A204.1 (cell line): ENCODE results near the gene WNT1.

ENCODE experiments used
- FAIRE-seq: peaks from 2 replicates; lab custom pipeline; 2012; peaks lifted over from hg19 to GRCh38; lab: Jason Lieb, UNC

WNT1 gene

DNA sequence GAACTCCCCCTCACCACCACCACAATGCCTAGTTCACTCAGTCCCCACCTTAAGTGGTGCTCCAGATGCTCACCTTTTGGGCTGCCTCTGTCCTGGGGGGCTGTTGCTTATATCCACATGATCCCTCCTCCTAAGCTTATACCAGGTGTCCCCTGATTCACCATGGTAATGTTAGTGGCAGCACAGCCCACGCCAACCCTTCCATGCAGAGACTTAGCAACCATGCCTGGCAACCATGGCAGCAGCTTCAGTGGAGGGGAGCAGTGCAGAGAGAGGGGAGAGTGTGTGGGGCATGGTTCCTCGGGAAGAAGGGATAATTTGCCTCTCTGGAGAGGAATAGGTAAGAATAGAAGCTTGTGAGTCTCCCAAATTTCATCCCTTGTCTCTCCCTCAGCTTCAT lies 22.2 kb downstream of the WNT1 start:
- no peak for FAIRE-seq

DNA sequence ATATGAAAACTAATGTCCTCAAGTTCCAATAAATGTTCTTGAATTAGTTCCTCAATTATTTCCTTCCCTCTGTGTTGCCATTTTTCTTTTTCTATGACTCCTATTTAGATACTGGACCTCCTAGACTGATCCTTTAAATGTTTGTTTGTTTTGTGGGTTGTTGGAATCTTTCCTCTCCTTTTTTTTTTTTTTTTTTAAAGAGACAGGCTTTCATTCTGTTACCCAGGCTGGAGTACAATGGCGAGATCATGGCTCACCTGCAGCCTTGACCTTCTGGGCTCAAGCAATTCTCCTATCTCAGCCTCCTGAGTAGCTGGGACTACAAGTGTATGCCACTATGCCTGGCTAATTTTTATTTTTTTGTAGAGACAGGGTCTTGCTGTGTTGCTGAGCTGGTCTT lies 30.8 kb downstream of the WNT1 start:
- no peak for FAIRE-seq

DNA sequence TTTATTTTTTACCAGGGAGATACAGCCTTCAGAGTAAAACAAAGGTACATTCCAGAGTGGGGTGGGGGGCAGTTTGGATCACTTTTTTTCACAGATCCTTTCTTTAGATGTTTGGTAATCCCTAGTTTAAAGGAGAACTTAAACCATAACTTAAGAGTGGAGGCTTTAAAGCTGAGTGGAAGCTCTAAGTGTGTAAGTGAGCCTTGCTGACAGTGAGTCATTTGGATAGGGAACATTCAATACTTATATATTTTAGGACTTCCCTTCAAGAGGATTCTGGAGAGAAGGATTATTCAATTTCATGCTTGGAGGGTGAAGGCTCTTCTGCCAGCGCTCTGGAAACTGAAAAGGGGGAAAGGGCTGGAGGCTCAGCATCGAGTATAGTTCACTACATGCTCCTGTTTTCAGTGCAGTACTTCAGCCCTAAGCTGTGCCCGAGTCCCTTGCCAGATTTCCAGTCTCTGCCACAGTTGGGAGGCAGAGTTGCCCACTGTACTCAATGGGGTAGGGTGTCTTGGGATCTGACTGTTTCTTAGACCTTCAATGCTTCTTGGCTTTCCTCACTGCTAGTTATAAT lies 32.1 kb downstream of the WNT1 start:
- FAIRE-seq: no peak

DNA sequence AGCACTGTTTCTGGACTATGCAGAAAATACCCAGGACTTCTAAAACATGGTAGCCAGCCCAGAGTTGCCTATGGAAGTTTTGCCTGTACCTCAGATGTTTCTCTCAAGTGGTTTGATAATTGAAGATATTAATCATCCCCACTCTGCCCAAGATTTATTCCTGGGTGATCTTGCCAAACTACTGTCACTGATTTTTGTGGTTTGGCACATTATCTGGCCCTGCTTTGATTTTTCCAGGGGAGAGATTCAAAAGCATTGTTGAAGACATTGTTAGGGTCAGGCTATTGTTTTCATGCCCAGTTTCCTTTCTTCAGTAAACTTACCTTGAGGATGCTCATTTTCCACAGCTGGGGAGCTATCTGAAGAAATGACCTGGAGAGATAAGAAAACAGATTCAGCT lies 34.6 kb downstream of the WNT1 start:
- no peak for FAIRE-seq

DNA sequence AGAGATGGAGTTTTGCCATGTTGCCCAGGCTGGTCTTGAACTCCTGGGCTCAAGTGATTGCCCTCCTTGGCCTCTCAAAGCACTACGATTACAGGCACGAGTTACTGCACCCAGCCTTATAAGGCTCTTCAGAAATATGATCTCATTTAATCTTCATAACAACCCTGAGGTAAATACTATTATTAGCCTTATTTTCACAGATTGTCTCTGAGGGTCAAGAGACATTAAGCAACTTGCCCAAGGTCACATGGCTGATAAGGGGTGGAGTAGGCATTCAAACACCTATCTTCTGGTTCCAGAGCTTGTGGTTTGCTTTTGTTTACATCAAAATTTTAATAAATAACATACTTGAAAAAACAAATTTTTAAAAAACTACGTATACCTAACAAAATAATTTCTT lies 35.3 kb downstream of the WNT1 start:
- no peak for FAIRE-seq

DNA sequence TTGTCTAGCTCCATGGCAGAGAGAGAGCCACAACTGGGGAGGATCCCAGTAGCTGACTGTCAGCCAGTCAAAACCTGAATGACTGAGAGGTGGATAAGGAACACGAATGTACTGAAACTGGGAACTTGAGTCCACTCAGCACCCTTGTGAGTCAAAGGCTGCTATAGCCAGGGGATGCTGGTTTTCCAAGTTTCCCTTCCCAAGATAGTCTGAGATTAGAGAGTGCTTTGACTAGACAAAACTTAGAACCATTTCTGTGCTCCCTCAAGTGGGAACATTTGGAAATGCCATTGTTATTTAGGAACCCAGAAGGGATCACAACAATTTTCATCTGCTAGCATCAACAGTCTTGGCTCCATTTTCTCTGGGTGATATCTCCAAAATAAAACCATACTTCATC lies 36.4 kb downstream of the WNT1 start:
- no peak for FAIRE-seq

DNA sequence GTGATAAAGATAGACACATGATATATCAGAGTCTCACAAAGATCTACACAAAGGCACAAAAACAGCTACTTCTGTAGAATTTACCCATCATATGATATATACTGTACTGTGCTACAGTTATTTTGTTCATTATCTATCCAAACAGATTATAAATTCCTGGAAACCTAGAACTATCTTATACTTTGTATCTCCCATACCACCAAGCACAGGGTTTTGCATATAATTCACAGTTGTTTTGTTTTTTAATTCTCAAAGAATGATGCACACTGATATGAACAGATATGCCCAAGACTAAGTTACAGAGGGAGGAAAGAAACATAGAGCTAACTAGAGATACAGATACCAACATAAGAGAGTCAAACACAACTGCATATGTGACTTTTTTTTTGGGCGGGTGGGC lies 37.1 kb downstream of the WNT1 start:
- FAIRE-seq: no peak

DNA sequence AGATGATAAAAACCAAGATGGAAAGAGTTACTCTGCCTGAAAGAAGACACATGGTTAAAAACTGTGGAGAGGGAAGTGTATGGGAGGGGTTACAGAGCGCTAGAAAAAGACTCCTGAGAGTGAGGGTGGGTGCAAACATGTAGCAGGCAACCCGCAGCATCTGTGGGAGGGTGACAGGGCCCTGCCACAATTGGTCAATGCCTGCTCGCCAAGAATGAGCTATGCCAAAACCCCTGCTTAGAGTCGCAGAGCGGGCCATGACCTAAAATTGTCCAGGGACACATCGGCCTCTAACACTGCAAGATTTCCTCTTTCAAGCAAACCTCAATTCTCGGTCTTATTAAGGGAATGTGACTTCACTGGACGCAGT lies 39.8 kb downstream of the WNT1 start:
- no peak for FAIRE-seq

DNA sequence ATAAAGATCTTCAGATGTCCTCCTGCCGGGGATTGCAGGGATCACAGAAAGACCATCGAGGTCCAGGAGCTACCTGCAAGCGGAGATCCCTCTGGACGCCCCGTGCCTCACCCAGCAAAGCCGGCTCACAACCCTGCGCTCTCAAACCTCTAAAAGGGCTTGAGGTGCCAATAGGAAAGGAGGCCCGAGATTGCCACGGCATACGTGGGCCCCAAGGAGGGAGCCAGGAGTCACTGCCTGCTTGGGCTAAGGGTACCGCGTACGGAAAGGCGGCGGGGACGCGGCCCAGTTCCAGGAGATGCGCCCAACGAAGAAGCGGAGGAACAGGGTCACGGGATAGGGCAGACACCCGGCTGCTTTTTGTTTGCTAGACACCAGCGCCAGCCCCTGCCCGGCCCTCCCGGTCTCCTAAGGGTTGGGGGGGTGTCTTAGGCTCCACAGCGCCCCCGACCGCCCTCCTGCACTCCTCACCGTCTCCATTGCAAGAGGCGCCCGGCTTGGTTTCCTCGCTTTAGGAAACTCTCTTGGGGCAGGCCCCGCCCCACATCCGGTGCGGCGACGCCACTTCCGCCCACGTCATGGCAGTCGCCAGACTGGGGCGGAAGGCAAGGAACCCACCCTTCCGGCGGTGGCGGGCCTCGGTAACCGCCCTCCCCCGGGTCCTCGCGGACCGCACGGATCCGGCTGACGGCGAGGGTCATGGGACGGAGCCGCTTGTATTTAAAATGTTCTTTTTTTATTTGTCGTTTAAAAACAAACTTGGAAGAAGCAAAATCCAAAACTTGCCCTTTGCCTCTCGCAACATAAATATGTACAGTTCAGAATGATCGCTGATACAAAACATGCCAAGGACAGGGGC lies 40.4 kb downstream of the WNT1 start, which contains the start of gene PRKAG1:
PRKAG1 (minus strand) TSS at position 516 of the 859 bp plus-strand sequence; CDS start at position 480, 36 bp downstream.
- peak; percentile 85 for FAIRE-seq

DNA sequence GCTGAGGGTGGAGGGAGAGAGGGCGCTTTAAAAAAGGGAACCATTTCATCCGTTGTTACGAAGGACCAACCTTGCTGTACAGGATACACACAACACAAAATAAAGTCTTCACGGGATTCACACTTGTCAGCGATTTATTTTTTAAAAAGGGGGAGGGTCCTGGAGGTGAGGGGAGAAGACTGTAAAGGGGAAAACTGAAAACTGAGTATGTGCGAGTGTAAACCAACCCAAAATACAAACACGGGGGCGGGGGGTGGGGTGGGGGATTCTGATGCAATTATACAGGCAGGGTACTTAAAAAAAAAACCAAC lies 41.0 kb downstream of the WNT1 start:
- FAIRE-seq: no peak

DNA sequence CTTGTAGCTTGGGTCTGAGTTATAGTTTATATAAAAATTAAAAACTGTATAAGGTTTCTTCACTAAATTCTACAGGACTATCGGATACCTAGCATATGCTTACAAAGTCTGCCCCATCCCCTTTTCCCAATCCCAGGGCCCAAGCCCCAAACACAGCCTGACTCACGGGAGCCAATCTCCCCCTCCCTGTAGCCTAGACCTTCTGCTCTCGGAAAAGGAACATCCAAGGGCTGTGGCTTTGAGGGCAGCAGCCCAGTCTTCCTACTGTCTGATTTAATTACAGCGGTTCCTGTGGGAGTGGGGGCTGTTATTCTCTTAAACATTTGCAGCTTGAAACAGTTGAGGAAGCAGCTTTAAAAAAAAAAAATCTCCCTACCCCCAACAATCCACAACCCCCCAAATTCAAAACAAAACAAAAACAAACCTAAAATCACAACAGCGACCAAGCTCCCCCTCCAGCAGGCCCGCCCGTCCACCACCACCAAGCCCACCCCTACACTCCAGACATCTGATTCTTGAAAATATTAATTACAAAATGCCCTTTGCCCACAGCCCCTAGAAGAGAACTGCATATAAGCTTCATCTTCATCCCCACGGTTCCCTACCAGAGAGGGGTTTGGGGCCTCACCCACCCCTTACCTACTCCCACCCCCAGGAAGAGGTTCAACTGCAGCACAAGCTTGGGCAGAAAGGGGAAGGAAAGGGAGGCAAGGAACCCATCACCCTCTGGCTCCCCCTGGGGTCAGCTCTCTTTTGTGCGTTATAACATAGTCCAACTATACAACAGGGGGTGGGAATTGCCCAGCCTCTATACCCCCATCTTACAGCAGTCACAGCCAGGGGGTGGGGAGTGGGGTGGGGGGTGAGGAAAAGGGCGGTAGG lies 41.6 kb downstream of the WNT1 start:
- no peak for FAIRE-seq

DNA sequence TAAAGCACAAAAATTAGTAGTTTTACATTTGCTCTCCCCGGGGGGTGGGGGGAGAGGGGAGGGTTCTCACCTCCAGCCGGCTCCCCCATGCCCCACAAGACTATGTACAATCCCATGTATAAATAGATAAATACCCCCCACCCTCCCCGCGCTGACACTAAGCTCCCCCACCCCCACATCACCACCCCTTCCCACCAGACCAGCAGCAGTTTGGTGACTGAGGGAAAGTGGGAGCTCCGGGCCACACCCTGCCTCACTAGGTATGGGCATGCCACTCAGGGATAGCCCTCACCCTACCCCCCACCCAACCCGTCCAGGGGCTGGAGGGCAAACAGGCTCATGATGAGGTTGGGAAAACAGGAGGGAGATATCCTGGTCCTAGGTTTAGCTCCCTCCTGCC lies 42.3 kb downstream of the WNT1 start:
- no peak for FAIRE-seq

DNA sequence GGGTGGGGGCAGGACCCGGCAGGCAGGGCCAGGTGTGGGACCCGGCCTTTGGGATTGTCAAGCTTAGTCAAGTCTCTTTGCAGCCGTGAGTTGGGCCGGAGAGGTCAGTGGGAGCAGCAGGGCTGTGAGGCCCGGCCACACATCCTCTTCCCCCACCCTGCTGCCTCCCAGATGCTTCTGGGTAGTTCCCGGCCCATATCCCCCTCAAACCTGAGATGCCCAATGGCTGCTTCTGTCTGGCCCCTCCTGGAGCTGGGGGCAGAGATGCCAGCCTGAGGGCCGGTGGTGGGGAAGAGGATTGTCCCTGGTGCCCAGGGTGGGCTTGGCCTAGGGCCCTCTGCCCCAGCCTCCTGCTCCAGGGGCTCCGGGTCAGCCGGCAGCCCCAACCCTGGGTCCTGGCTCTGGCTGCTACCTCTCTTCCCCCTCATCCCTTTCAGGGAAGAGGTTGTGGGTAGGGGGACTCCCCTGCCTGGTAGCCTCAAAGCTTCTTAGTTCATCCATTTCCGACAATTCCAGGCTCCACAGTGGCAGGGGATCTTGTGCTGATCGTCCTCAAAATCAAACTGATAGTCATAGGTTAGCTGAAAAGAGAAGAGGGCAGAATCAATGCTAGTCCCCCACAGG lies 43.3 kb downstream of the WNT1 start:
- FAIRE-seq: no peak

DNA sequence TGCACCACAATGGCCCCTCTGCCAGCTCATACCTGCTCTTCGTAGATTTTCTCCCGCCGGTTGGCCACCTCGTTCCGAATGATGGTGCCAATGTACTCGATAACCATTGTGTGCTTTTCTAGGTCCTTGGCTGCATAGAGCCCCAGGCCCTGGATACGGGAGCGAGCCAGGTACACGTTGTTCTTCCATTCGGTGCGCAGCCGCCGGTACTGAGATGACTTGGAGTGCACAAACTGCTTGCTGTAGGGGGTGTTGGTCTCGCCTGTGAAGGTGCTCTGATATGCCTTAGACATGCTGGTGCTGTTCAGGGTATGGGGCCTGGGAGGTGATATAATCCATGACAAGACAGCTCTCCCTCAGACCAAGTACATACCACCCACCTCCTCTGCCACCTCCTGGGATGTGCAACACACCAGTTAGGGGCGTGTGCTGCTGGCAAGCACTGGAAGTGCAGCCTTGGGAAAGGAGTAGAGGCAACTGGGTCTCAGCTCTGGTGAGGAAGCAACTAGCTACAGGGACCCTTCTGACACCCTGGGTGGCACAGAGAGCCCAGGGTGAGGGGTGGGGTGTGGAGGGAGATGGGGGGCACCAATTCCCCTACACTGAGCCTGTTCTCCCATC lies 44.5 kb downstream of the WNT1 start:
- no peak for FAIRE-seq

DNA sequence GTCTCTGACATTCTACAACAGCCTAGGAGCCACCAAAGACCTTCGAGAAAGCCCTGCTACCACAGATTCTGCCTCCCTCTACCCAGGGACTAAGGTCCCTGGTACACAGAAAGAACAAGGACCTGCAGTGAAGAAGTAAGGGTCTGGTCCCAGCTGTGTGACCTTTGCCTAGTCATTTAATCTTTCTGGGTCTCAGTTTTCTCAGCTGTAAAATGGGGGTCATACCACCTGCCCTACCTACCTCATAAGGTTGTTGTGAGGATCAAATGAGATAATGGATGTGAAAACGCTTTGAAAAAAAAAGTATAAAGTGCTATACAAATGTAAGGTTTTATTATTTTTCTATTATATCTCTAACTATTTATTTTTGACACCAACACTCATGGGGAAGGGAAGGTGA lies 45.7 kb downstream of the WNT1 start:
- FAIRE-seq: no peak

DNA sequence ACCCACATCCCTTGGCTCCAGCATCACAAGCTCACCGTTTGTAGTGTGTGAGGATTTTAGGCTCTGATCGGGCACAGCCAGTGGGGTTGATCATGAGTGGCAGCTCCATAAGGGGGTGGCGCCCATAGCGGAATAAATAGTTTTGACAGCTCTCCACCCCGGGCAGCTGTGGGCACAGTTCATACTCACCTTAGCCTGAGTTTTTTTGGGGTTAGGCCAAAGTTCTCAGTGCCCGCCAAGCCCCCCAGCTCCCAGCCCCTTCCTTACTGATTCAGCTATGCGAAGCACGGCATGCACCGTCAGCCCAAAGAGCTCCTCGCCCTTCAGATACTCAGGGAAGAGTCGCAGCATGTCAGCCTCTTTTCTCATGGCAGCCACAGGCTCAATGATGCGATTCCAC lies 46.4 kb downstream of the WNT1 start:
- FAIRE-seq: no peak

DNA sequence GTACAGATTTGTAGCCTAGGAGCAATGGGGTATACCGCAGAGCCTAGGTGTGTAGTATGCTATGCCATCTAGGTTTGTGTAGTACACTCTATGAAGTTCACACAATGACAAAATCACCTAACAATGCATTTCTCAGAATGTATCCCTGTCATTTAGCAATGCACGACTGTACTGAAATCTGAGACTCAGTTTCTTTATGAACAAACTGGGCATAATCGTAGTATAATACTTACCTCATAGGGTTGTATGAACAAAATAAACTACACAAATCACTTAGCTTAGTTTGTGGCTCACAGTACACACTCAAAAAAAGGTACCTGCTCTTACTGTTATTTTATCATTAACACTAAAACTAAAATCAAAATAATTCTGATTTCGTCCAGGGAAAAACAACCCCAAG lies 47.3 kb downstream of the WNT1 start:
- FAIRE-seq: no peak

DNA sequence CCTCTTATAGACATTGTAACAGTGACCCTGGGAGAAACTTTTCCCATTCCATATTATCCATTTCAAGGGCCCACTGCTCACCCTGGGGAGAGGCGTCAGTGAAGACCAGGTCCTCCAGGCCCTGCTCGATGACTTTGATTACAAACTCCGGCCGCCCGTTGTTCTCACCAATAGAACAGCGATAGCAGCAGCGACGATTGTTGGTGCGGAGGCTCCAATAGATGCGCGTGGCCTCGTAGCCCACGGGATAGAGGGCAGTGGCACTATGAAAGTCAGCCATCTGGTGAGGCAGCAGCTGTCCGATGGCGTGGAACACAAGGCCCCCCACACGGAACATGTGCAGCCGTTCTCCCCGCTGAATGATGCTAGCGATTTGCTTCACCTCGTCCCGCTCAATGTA lies 48.0 kb downstream of the WNT1 start:
- no peak for FAIRE-seq

DNA sequence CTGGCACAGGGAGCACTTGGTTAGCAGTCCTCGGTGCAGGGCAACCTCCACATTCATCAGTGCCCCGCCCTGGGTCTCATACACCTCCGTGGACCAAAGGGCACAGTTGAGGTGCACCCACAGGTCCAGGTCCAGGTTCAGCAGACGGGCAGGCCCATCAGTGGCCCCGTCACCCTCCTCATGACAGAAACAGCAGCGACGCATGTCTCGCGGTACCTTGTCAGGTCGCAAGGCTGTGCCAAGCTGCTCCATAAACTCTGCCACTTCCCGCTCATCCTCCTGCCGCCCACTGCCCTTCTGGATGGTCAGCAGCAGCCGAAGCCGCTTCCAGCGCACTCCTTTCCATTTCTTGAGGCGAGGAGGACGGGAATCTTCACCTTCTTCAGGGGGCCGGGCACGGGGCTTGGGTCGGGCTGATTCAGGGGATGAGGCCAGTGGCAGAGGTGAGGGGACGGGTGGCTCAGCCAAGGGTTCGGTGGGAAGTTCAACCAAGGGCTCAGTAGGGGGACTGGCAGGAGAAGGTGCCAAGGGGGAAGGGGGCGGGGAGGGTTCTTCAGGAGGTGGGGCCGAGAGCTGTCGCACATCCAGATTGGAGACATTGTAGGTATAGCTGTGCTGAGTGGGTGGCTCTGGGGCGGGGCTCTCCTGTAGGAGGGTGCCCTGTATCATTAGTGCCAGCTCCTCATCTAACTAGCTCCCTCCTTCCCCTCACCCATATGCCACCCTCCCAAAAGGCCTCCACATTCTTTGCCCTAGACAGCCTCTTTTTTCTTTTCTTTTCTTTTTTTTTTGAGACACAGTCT lies 48.8 kb downstream of the WNT1 start:
- no peak for FAIRE-seq

DNA sequence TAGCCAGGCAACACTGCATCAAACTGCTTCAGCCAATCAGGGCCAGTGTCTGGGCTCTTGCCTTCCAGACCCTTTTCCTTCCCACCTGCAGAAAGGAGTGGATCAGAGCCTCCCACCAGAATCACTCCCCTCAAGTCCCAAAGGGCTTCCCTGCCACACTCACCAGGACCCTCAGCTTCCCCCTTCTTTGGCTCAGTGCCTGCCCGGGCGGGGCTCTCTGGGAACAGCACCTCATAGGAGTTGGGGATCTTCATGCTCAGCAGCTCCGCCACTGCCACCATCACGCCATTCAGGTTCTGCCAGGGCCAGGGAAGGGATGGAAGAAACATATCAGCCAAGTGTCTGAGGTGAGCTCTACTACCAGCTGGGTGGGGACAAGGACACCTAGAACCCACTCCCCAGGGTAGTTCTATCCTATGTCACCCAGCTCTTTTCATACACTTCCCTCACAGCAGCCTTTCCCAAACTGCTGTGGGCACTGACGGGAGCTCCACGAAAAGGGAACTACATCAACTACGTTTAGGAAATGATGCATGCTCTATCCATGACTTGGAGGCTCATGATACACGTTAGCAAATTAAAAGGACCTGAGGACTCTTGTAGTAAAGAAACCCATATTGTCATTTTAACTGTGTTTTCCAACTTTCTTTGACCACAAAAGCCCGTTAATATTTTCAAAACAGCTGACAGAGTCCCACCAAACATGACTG lies 49.9 kb downstream of the WNT1 start:
- no peak for FAIRE-seq
